ENCODE data around the gene DENND5B.

The DENND5B gene

GRCh38 chr12:31363416-31363809 lies 227.5 kb downstream of the DENND5B start:
- TF ChIP-seq FOXP2 (optimal IDR thresholded peaks at IDR 0.05; ENCODE audit: borderline replicate concordance, extremely low read depth, extremely low read length, insufficient read depth) = no peak
- TF ChIP-seq TAF1 (IDR thresholded peaks at IDR 0.05; ENCODE audit: borderline replicate concordance, insufficient read depth, low read length) = no peak
- no peak for TF ChIP-seq POLR2AphosphoS5 (IDR thresholded peaks at IDR 0.05; ENCODE audit: low read depth, low read length)

- TF ChIP-seq TAF1 (IDR thresholded peaks at IDR 0.05; ENCODE audit: borderline replicate concordance, insufficient read depth, low read length) (no peak), FOXP2 (optimal IDR thresholded peaks at IDR 0.05; ENCODE audit: borderline replicate concordance, extremely low read depth, extremely low read length, insufficient read depth) (peak; percentile 19), SIN3A (IDR thresholded peaks at IDR 0.05; ENCODE audit: borderline replicate concordance, insufficient read depth, low read length) (peak; percentile 83; the same call in 1 of the 2 replicates)
These were observed 228.0 kb downstream of the DENND5B start for GRCh38 chr12:31362759-31363415.

GRCh38 chr12:31362115-31362758 lies 228.7 kb downstream of the DENND5B start:
- TF ChIP-seq SIN3A (IDR thresholded peaks at IDR 0.05; ENCODE audit: borderline replicate concordance, insufficient read depth, low read length) (no peak), REST (IDR thresholded peaks at IDR 0.05; ENCODE audit: insufficient read depth in 1 of 2, low read depth in 2 of 2, low read length in 2 of 2) (no peak), POLR2AphosphoS5 (IDR thresholded peaks at IDR 0.05; ENCODE audit: low read depth, low read length) (no peak), TAF1 (IDR thresholded peaks at IDR 0.05; ENCODE audit: borderline replicate concordance, insufficient read depth, low read length) (no peak), FOXP2 (optimal IDR thresholded peaks at IDR 0.05; ENCODE audit: borderline replicate concordance, extremely low read depth, extremely low read length, insufficient read depth) (no peak)

- no peak for TF ChIP-seq REST (IDR thresholded peaks at IDR 0.05; ENCODE audit: insufficient read depth in 1 of 2, low read depth in 2 of 2, low read length in 2 of 2)
- TF ChIP-seq POLR2AphosphoS5 (IDR thresholded peaks at IDR 0.05; ENCODE audit: low read depth, low read length) = no peak
- TF ChIP-seq FOXP2 (optimal IDR thresholded peaks at IDR 0.05; ENCODE audit: borderline replicate concordance, extremely low read depth, extremely low read length, insufficient read depth) = no peak
These were observed 229.2 kb downstream of the DENND5B start for GRCh38 chr12:31361730-31362114.

GRCh38 chr12:31355747-31356107 lies 235.2 kb downstream of the DENND5B start:
- no peak for TF ChIP-seq REST (IDR thresholded peaks at IDR 0.05; ENCODE audit: insufficient read depth in 1 of 2, low read depth in 2 of 2, low read length in 2 of 2)
- no peak for TF ChIP-seq FOXP2 (optimal IDR thresholded peaks at IDR 0.05; ENCODE audit: borderline replicate concordance, extremely low read depth, extremely low read length, insufficient read depth)
- TF ChIP-seq SIN3A (IDR thresholded peaks at IDR 0.05; ENCODE audit: borderline replicate concordance, insufficient read depth, low read length) = no peak
- TF ChIP-seq TAF1 (IDR thresholded peaks at IDR 0.05; ENCODE audit: borderline replicate concordance, insufficient read depth, low read length) = no peak
- no peak for TF ChIP-seq POLR2AphosphoS5 (IDR thresholded peaks at IDR 0.05; ENCODE audit: low read depth, low read length)

Measured in PFSK-1 (cell line).